HG02970 (cell line): ENCODE results near the gene PRELID3B.
"Not testable (repeated sequence)": the region's sequence is repeated elsewhere in the genome, so short reads cannot be mapped to it uniquely, and the experiment has no call there.

Experiments used
- ATAC-seq: cut with Tn5 transposase; IDR thresholded peaks from one replicate; pipeline ENCODE4 v1.9.1; 2021; ENCODE audit warnings: mild to moderate bottlenecking, moderate library complexity, moderate number of reproducible peaks; ENCODE audit not compliant: unreplicated experiment, low FRiP score

PRELID3B gene

DNA sequence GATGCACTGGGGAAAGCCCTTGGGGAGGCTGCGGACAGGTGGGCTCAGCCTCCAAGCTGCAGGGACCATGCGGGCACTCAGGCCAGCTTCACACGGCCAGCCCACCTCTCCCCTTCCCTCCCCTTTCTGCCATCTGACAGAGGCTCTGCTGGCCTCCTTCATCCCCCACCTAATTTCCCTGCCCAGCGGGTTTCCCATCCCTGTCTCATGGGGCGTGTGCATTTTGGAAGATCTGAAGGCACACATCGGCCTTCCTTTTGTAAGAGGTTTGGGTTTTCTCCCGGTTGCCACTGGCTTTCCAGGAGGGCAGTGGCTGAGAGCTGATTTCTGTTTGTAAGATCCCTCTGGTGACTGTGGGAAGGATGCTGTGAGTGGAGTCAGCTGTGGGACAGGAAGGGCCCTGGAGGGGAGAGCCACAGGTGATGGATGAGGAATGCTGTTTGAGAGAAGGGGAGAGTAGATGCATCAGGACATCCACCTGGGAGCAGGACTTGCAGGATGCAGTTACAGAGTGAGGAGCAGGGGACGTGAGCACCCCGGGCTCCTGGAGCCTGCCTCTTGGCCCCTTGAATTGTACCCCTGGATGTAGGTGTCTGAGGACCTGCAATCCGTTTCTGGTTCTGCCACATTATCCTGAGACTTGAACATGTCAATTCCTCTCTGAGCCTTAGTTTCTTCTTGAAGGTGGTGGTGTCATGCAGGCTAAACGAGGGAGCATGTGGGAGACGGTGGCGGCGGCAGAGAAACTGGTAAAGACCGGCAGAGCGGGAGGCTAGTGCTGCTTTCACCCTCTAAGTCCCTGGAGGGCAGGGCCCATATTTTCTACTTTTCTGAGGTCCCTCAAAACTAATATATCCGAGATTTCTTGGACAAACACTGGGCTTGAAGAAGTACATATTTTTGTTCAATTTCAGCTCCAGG, 29.3 kb downstream of the PRELID3B start:
- ATAC-seq = no peak

- not testable (repeated sequence) for ATAC-seq
These were observed 30.8 kb downstream of the PRELID3B start for GRCh38 chr20:59011874-59012157.

DNA sequence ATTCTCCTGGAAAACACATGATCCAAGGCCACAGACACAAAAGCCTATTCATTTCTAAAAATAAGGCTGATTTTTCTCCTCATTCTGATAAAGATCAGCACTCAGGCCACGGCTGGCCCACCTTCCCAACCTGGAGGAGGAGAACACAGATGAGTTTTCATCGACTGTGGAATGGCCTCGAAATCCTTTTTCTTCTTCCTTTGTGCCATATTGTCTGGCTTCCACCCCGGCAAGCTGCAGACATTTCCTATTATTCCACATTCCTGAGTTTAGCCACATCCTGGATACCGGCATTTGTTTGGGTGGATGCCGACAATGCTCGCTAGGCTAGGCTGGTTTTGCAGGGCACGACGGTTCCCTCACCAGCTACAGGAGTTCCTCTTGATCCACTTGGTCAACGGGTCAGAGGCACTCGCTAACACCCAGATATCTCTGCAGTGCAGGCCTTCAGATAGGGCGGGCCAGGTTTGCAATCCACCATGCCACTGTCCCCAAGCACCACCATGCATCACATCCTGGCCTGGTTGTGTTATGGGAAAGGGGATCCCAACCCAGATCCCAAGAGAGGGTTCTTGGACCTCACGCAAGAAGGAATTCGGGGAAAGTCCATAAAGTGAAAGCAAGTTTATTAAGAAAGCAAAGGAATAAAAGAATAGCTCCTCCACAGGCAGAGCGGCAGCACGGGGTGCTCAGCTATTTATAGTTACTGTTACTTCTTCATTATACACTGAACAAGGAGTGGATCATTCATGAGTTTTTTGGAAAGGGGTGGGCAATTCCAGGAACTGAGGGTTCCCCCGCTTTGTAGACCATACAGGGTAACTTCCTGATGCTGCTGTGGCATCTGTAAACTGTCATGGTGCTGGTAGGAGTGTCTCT, 31.4 kb downstream of the PRELID3B start:
- ATAC-seq = no peak

- ATAC-seq = no peak
These were observed 32.1 kb downstream of the PRELID3B start for GRCh38 chr20:59010321-59010994.

GRCh38 chr20:59008715-59009336, 33.8 kb downstream of the PRELID3B start:
- no peak for ATAC-seq

- no peak for ATAC-seq
These were observed 34.7 kb downstream of the PRELID3B start for GRCh38 chr20:59007665-59008511.

DNA sequence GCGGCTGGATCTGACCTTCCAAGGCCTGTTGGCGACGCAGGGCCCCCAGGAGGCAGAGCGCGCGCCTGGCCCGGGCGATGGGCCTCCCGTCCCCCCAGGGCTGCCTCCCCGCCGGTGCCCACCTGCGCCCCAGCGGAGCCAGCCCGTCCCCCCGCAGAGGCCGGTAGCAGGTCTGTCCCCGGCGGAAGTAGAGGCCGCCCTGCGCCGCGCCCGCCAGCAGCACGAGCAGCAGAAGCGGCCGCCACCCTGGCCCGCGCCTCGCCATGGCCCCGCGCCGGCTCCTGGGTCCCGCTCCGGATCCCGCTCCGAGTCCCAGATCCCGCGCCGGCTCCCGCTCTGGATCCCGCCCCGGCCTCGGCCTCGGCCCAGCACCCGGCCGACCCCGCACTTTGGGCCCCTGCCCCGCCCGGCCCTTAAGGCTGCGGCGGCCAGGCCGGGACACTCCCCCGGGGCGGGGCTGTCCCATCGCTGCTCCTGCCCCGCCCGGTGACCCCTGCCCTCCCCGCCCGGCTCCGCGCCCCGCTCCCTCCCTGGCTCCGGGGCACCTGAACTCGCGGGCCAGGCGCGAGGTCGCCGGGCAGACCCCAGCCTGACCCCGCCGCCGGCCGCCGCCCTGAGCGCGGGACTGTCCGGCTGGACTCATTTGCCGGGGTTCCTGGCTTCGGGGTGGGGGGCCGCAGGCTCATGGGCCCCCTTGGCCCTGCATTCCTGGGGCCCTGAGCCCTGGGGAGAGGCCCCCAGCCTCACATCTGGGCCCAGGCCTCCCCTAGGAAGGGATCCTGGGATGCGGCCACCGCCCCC, 35.5 kb downstream of the PRELID3B start, which contains the start of gene CTSZ:
Gene CTSZ, minus strand, starts transcription at position 391 of the 801 bp plus-strand sequence. Its CDS starts 126 bp downstream, at position 265.
- ATAC-seq = no peak

- ATAC-seq = no peak
These were observed 36.3 kb downstream of the PRELID3B start for GRCh38 chr20:59006167-59006863.

DNA sequence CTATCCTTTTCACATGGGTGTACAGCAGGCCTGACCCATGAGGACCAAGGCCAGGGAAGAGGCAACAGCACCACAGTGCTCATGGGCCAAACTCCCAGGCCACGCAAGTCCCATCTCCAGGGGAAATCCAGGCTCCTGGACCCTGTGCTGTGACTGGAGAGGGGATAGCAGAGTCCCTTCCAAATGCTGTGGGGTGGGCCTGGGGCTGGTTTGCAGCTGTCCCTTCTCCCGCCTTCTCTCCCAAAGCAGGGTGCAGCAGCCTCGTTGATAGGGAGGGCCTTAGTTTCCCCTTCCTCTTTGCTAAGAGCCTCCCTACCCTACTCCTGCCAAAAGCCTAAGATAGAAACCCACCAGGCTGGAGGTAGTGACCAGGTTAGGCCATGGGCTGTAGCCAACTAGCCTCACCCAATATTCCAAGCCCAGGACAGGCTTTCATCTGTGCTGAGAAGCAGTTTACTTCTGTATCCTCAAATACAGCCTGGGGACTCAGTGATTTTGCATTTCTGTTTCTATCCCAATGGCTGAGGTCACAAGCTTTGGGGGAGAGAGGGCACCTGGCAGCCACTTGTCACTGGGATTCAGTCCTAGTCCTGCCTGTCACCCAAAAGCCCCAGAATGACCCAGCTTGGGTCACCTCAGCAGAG, 36.9 kb downstream of the PRELID3B start:
- ATAC-seq = no peak

DNA sequence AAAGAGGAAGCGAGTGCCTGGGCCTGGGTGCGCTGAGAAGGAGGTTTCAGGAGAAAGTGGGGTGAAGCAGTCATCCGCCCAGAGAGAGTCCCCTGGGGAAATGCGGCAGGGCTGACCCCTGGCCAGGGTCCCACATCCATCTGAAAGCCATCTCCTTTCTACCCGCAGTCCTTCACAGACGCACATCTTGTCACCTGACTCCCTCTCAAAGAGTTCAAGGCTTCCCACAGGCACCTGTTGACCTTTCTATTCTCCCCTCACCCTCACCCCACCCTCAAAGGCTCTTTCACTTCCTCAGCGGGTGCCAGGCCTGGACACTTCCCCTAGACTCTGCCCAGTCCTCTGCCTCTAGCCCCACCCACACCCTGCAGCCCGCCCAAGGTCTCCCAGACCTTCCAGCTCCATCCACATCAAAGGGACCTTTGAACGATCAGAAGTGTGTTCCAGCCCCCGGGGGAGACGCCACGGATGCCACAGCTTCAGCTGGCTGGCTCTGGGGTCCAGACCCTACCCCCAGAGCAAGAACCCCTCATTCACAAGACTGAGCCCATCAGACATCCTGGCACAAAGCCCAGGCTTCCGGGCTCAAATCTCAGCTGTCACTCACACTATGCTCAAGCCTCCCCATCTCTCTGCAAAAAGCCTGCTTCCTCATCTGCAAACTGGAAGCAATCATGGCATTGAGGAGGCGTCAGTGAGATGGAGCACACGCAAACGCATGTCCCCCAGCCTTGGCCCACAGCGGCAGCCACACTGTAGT, 37.6 kb downstream of the PRELID3B start:
- ATAC-seq = peak; percentile 61

DNA sequence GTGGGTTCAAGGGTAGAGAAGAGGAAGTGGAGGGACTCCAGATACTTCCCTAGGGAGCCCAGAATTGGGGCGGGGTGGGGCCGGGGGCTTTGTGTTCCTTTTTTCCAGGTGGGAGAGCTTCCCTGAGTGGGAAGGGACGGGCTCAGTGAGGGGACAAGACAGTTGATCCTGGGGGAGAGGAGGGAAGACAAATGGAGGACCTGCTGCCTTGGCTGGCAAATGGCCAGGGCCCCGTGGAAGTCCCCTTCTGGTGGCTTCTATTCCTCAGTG, 38.2 kb downstream of the PRELID3B start:
- no peak for ATAC-seq

- no peak for ATAC-seq
These were observed 38.6 kb downstream of the PRELID3B start for GRCh38 chr20:59003836-59004492.

DNA sequence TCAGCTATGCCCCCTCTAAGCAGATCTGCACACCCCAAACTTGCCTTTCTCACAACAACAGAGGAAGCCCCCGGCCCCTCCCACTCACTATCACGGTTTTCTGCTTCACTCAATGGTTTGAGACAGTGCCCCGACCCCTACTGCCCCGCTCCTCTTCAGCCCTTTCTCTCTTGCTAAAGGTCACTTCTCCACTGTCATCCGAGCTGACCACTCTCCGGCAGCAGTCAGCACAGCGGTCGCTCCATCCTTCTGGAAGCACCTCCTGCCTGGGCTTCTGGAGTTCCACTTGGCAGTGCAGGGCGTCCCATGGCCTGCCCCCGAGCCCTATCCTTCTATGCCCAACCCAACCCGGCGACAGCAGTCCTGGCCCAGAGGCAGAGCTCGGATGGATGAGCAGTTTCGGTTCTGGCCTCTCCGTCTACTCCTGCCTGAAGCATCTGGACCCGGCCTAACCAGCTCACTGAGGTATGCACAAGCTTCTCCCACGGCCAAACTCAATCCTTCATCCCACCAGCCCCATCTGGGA, 39.6 kb downstream of the PRELID3B start:
- no peak for ATAC-seq

DNA sequence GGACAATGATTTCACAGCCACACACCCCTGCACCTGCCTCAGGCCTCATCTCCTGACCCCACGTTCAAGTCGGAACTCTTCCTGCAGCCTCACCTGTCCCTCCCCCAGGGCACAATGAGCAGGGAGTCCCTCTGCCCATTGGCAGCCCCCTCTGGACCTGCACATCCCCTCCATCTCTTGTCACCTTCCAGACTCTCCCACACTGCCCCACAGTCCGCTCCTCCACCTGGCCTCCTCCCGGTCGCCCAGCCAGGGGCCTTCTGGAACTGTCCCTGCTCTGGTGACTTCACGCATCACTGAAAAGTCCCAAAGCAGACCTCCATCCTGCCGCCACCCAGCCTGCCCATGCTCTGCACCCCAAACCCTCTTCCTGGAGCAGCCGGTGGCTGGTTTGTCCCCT, 40.2 kb downstream of the PRELID3B start:
- no peak for ATAC-seq

GRCh38 chr20:59001449-59002171, 41.0 kb downstream of the PRELID3B start:
- ATAC-seq = no peak

DNA sequence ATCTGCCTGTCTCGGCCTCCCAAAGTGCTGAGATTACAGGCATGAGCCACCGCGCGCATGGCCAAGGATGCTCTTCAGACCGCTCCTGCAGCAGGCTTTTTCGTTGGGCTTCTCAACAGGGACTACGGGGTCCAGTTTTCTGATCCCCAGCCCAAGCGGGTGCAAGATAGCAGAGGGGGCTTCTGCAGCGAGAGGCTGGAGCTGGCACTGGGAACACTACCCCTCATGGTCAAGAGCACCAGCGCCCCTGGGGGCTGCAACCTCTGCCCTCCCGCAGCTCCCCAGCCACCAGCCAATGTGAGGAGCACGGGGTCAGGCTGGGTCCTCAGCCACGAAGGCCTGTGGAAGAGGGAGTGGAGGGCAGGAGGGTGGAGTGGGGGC, 41.5 kb downstream of the PRELID3B start:
- ATAC-seq = no peak
